GM23248 (cell line): ENCODE measurements around the gene PKD2L2. TPM values are rescaled to one million over a fixed set of nuclear protein-coding genes. Genes with fewer than 3 reads are reported as not detected.

Experiments used
- DNase-seq: peaks from one replicate; pipeline ENCODE4 v3.0.0-alpha.2; 2015
- H2AFZ ChIP-seq: fragments of 200-600 bp; sonication (generic); 2 replicates; pipeline ENCODE4 v1.6.1; 2016; ENCODE audit warnings: antibody characterized with exemption
- H3F3A ChIP-seq: fragments of 200-600 bp; sonication (generic); 2 replicates; pipeline ENCODE4 v1.6.1; 2016; ENCODE audit warnings: mild to moderate bottlenecking, antibody characterized with exemption, mixed run types; ENCODE audit not compliant: insufficient read depth
- H3K27ac ChIP-seq: fragments of 200-600 bp; sonication (generic); 2 replicates; pipeline ENCODE4 v1.5.1; 2016; ENCODE audit warnings: mild to moderate bottlenecking
- H3K27me3 ChIP-seq: fragments of 200-600 bp; sonication (generic); replicated peaks from 2 replicates; pipeline ENCODE4 v1.6.1; 2016; ENCODE audit warnings: mild to moderate bottlenecking; ENCODE audit not compliant: insufficient read depth
- H3K36me3 ChIP-seq: fragments of 200-600 bp; sonication (generic); 2 replicates; pipeline ENCODE4 v1.6.1; 2016; ENCODE audit warnings: low read depth, mild to moderate bottlenecking
- H3K4me1 ChIP-seq: fragments of 200-600 bp; sonication (generic); 2 replicates; pipeline ENCODE4 v1.6.1; 2016; ENCODE audit warnings: mild to moderate bottlenecking; ENCODE audit not compliant: insufficient read depth
- H3K4me2 ChIP-seq: fragments of 200-600 bp; sonication (generic); one replicate; pipeline ENCODE4 v1.6.1; 2016; ENCODE audit warnings: mild to moderate bottlenecking; ENCODE audit not compliant: unreplicated experiment
- H3K4me3 ChIP-seq: fragments of 200-600 bp; sonication (generic); 2 replicates; pipeline ENCODE4 v1.5.1; 2016; ENCODE audit warnings: mild to moderate bottlenecking
- H3K79me2 ChIP-seq: fragments of 200-600 bp; sonication (generic); 2 replicates; pipeline ENCODE4 v1.6.1; 2016; ENCODE audit warnings: mild to moderate bottlenecking; ENCODE audit not compliant: insufficient read depth
- H3K9ac ChIP-seq: fragments of 200-600 bp; sonication (generic); 2 replicates; pipeline ENCODE4 v1.6.1; 2016; ENCODE audit warnings: mild to moderate bottlenecking
- H3K9me2 ChIP-seq: fragments of 200-600 bp; sonication (generic); 2 replicates; pipeline ENCODE4 v1.6.1; 2016; ENCODE audit warnings: mixed run types, mild to moderate bottlenecking, moderate library complexity; ENCODE audit not compliant: insufficient read depth
- H3K9me3 ChIP-seq: fragments of 200-600 bp; sonication (generic); one replicate; pipeline ENCODE4 v1.6.1; 2017; ENCODE audit warnings: low read depth
- H4K20me1 ChIP-seq: fragments of 200-600 bp; sonication (generic); 2 replicates; pipeline ENCODE4 v1.6.0; 2016; ENCODE audit not compliant: insufficient read depth
- EZH2 ChIP-seq: fragments of 200-600 bp; sonication (generic); IDR thresholded peaks from 2 replicates; pipeline ENCODE4 v1.6.1; 2018; ENCODE audit warnings: antibody characterized with exemption, mild to moderate bottlenecking; ENCODE audit not compliant: insufficient read depth, poor library complexity, severe bottlenecking
- EZH2phosphoT487 ChIP-seq: fragments of 200-600 bp; sonication (generic); IDR thresholded peaks from 2 replicates; pipeline ENCODE4 v1.6.1; 2018; ENCODE audit warnings: antibody characterized with exemption, moderate library complexity, mild to moderate bottlenecking, low read depth; ENCODE audit not compliant: insufficient read depth
- WGBS, 2 experiments: methylation state at CpG; one replicate each; pipeline ENCODE4 v1.1.6; 2015 to 2017; ENCODE audit warnings: low lambda C conversion rate in 2 of 2, low coverage in 1 of 2; ENCODE audit errors: missing lambda C conversion rate in 2 of 2; 5-methylcytosine and 5-hydroxymethylcytosine counted together
- in situ Hi-C: fragments of 300-500 bp; cut with MboI; formaldehyde crosslinking; loops from 2 replicates; pipeline ENCODE4 v1.15.0; 2020
- polyA plus RNA-seq: library from polyadenylated mRNA; unstranded; fragments of >200 nt; fragmentation: Nextera tagmentation; extraction: Ambion mirVana; gene quantifications from 2 replicates; pipeline ENCODE4 v1.2.1, GENCODE V29; 2016
- total RNA-seq: library from RNA; depleted of rRNA; stranded (reverse); fragments of >200 nt; shearing (Covaris generic); gene quantifications from 2 replicates; pipeline ENCODE4 v1.2.3, GENCODE V29; 2014

The PKD2L2 gene
- total and polyA plus RNA-seq, 2 experiments from 2014 or later = not detected

- TF ChIP-seq EZH2phosphoT487 (no peak), EZH2 (no peak)
- Histone ChIP-seq H3K9me2 (no peaks in the 10 kb centered on the region), H3K4me2 (no peak overlapping the region), H3K4me1 (no peaks in the 10 kb centered on the region), H4K20me1 (no peaks in the 10 kb centered on the region), H3K9ac (no peak overlapping the region), H3K4me3 (no peak overlapping the region), H3F3A (no peaks in the 10 kb centered on the region), H3K27me3 (no peaks in the 10 kb centered on the region), H3K79me2 (no peaks in the 10 kb centered on the region), H3K27ac (no peak overlapping the region), H2AFZ (no peak overlapping the region), H3K9me3 (no peaks in the 10 kb centered on the region), H3K36me3 (no peaks in the 10 kb centered on the region)
- WGBS, 2 experiments = 63 to 69% methylated on average over 3 of the region's 3 CpGs
- in situ Hi-C loops = no loop called here
- no peak for DNase-seq
These were observed 16.8 kb upstream of the PKD2L2 start for GRCh38 chr5:137872466-137872865.

DNA sequence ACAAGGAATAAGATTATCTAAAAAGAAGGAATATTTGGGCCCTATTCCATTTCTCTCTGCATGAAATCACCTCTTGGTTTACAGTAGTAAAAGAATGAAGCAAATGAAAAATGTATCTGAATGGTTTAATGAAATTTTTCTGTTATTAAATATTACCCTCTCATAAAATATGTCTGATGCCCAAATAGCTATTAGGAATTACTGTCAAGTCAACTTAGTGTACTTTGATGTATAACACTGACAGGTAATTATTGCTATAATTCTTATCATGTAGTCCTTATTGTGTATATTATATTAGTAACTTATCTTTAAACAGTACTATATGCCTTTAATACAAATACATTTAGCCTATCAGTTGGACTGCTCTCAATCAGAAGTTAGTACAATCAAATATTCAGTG, 13.2 kb upstream of the PKD2L2 start:
- no peaks in the 10 kb centered on the region for H3K9me3 ChIP-seq
- in situ Hi-C loops = no loop called here
- no peak overlapping the region for H3K4me2 ChIP-seq
- H3K4me1 ChIP-seq = no peaks in the 10 kb centered on the region
- H3F3A ChIP-seq = no peaks in the 10 kb centered on the region
- H3K9ac ChIP-seq = no peak overlapping the region
- no peaks in the 10 kb centered on the region for H3K27me3 ChIP-seq
- H3K79me2 ChIP-seq = no peaks in the 10 kb centered on the region
- H4K20me1 ChIP-seq = no peaks in the 10 kb centered on the region
- no peaks in the 10 kb centered on the region for H3K36me3 ChIP-seq
- no peaks in the 10 kb centered on the region for H3K9me2 ChIP-seq
- DNase-seq = no peak
- H3K27ac ChIP-seq = no peak overlapping the region
- no peak overlapping the region for H3K4me3 ChIP-seq
- H2AFZ ChIP-seq = no peak overlapping the region
- TF ChIP-seq EZH2phosphoT487 (no peak), EZH2 (no peak)

DNA sequence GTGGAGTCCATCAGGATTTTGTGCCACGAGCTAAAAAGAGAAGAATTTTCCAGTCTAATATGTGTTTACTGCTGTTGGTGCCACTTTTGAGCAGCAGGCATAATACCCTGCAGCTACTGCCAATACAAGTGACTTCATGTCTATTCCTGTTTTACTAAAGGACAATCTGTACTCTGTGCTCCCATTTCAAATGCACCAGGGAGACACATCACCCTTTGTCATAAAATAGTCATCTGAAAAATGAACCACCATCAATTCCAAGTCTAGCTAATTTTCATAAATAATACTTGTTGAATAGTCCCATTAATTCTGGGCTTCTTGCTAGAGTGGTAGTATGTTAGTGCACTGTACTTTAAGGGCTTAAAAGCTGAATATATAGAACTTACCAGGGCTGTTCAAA, 8.9 kb upstream of the PKD2L2 start:
- no peak overlapping the region for H3K9ac ChIP-seq
- no peaks in the 10 kb centered on the region for H3K27me3 ChIP-seq
- H2AFZ ChIP-seq = no peak overlapping the region
- no peaks in the 10 kb centered on the region for H4K20me1 ChIP-seq
- 11 to 15% methylated on average over 1 of the region's 1 CpG for WGBS, 2 experiments
- H3K4me3 ChIP-seq = no peak overlapping the region
- no peak for DNase-seq
- in situ Hi-C loops = no loop called here
- TF ChIP-seq EZH2 (no peak), EZH2phosphoT487 (no peak)
- H3K36me3 ChIP-seq = no peaks in the 10 kb centered on the region
- H3K4me1 ChIP-seq = no peaks in the 10 kb centered on the region
- H3F3A ChIP-seq = no peaks in the 10 kb centered on the region
- H3K79me2 ChIP-seq = no peaks in the 10 kb centered on the region
- H3K9me2 ChIP-seq = no peaks in the 10 kb centered on the region
- no peaks in the 10 kb centered on the region for H3K9me3 ChIP-seq
- H3K27ac ChIP-seq = no peak overlapping the region
- no peak overlapping the region for H3K4me2 ChIP-seq

DNA sequence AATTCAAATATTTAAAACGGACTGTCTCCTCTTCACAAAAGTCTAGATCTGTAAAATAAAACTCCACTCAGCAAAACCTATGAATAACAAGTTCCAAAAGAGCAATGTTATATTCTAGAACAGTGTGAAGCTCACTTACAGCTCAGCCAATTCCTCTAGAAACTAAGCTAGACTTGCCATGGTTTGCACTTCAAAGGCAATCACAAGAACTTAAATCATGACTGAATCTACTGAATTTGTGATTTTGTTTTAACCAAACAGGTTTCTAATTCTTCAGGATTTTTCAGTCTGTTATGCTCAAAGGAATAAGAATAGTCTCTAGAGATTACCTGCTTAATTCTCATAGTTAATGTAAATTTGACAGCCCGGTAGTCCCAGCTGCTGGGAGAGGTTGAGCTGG, 1.4 kb upstream of the PKD2L2 start:
- no peak for DNase-seq
- no peaks in the 10 kb centered on the region for H4K20me1 ChIP-seq
- H3K4me1 ChIP-seq = no peaks in the 10 kb centered on the region
- 71 to 72% methylated on average over 2 of the region's 2 CpGs for WGBS, 2 experiments
- peak overlapping the region; percentile 70; the same call in 1 of the 2 replicates for H3K4me3 ChIP-seq
- peak overlapping the region; percentile 87 for H3K9ac ChIP-seq
- H3K4me2 ChIP-seq = peak overlapping the region; percentile 95
- H3K27me3 ChIP-seq = no peaks in the 10 kb centered on the region
- H3K27ac ChIP-seq = no peak overlapping the region
- in situ Hi-C loops = no loop called here
- H2AFZ ChIP-seq = peak overlapping the region; percentile 99
- no peaks in the 10 kb centered on the region for H3K36me3 ChIP-seq
- no peak for TF ChIP-seq EZH2
- no peaks in the 10 kb centered on the region for H3K9me2 ChIP-seq
- H3F3A ChIP-seq = no peaks in the 10 kb centered on the region
- H3K79me2 ChIP-seq = no peaks in the 10 kb centered on the region
- no peaks in the 10 kb centered on the region for H3K9me3 ChIP-seq

DNA sequence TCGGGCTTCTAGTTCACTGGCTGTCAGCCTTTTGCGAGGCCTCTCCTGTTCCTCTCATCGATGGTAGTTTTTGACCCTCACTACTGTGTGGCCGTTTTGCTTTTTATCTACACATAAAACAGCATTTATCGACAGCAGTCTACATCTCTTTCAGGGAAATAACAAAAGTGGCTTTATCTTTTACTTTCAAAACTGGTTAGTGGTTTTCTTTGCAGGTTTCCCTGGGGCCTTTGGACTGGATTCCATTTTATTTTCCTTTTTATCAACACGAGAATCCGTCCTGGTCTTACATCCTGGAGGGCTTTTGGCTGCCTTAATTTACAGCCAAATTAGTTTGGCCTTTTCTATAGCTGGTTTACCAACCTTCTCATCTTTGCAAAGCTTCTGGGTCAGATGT, 793 bp upstream of the PKD2L2 start:
- Histone ChIP-seq H3K4me2 (peak overlapping the region; percentile 95), H3K27ac (peak overlapping the region; percentile 80), H3K4me1 (no peaks in the 10 kb centered on the region), H2AFZ (peak overlapping the region; percentile 99), H3K36me3 (no peaks in the 10 kb centered on the region), H3K27me3 (no peaks in the 10 kb centered on the region), H3F3A (no peaks in the 10 kb centered on the region), H3K4me3 (peak overlapping the region; percentile 70), H3K79me2 (no peaks in the 10 kb centered on the region), H3K9me2 (no peaks in the 10 kb centered on the region), H4K20me1 (no peaks in the 10 kb centered on the region), H3K9me3 (no peaks in the 10 kb centered on the region), H3K9ac (peak overlapping the region; percentile 87)
- in situ Hi-C loops = no loop called here
- DNase-seq = peak; percentile 16
- WGBS, 2 experiments = 46 to 54% methylated on average over 7 of the region's 7 CpGs
- TF ChIP-seq EZH2phosphoT487 (no peak), EZH2 (no peak)
